HepG2 (cell line): Measurements from ENCODE around the gene MRPL20. TPM values are rescaled to one million over a fixed set of nuclear protein-coding genes. Genes with fewer than 3 reads are reported as not detected.

Experiments used
- ADNP ChIP-seq: sonication (generic); formaldehyde crosslinking; IDR thresholded peaks from 2 replicates; pipeline ENCODE4 v1.4.0; 2020; ENCODE audit warnings: missing genetic modification reagents
- BCL6 ChIP-seq: IDR thresholded peaks from 2 replicates; pipeline ENCODE4 v1.6.1; 2016; ENCODE audit warnings: missing genetic modification reagents, missing compliant biosample characterization
- BRF2 ChIP-seq: sonication (generic); formaldehyde crosslinking; IDR thresholded peaks from 2 replicates; pipeline ENCODE4 v1.8.1; 2022; ENCODE audit warnings: mild to moderate bottlenecking, missing genetic modification reagents
- DZIP1 ChIP-seq: sonication (generic); formaldehyde crosslinking; IDR thresholded peaks from 2 replicates; pipeline ENCODE4 v1.5.0; 2020; ENCODE audit warnings: mild to moderate bottlenecking, missing genetic modification reagents
- HNRNPH1 ChIP-seq: fragments of 200-400 bp; formaldehyde crosslinking; optimal IDR thresholded peaks from 2 replicates; pipeline ENCODE3; 2017; ENCODE audit warnings: mild to moderate bottlenecking, low read depth, low read length
- RNF219 ChIP-seq: sonication (generic); formaldehyde crosslinking; IDR thresholded peaks from 2 replicates; pipeline ENCODE4 v1.5.0; 2020; ENCODE audit warnings: mild to moderate bottlenecking, missing genetic modification reagents
- ZBTB49 ChIP-seq: sonication (generic); formaldehyde crosslinking; IDR thresholded peaks from 2 replicates; pipeline ENCODE4 v1.4.0; 2020; ENCODE audit warnings: missing genetic modification reagents, borderline replicate concordance
- ZNF3 ChIP-seq: IDR thresholded peaks from 2 replicates; pipeline ENCODE4 v1.7.0; 2017; ENCODE audit warnings: inconsistent platforms
- ZNF317 ChIP-seq: sonication (generic); formaldehyde crosslinking; IDR thresholded peaks from 2 replicates; pipeline ENCODE4 v1.5.0; 2020; ENCODE audit warnings: mild to moderate bottlenecking, missing genetic modification reagents
- ZNF598 ChIP-seq: sonication (generic); formaldehyde crosslinking; IDR thresholded peaks from 2 replicates; pipeline ENCODE4 v1.5.1; 2020; ENCODE audit warnings: mild to moderate bottlenecking, missing genetic modification reagents, borderline replicate concordance
- ZNF710 ChIP-seq: sonication (generic); formaldehyde crosslinking; IDR thresholded peaks from 2 replicates; pipeline ENCODE4 v1.5.0; 2020; ENCODE audit warnings: mild to moderate bottlenecking, missing genetic modification reagents, borderline replicate concordance
- ZNF720 ChIP-seq: sonication (generic); formaldehyde crosslinking; IDR thresholded peaks from 2 replicates; pipeline ENCODE4 v1.4.0; 2020; ENCODE audit warnings: missing genetic modification reagents
- polyA plus RNA-seq, 8 experiments: library from polyadenylated mRNA; depleted of rRNA in 3 of 8; stranded (reverse) in 7 of 8; unstranded in 1 of 8; fragments of >200 nt; fragmentation: Illumina TruSeq in 4 of 8; extraction: Trizol in 4 of 8; gene quantifications; 2 replicates each; pipeline versions ENCODE4 v1.2.1 to v1.2.3, GENCODE V29; 2011 to 2016; ENCODE audit warnings: low read depth in 4 of 8, missing spikeins in 1 of 8, mixed read lengths in 1 of 8; ENCODE audit not compliant: insufficient read depth in 1 of 8
- total RNA-seq, 5 experiments: library from RNA; depleted of rRNA; stranded (reverse); fragments of >200 nt; fragmentation: Illumina TruSeq; extraction: Trizol; gene quantifications; 2 replicates each; pipeline ENCODE4 v1.2.3, GENCODE V29; 2016; ENCODE audit warnings: low read depth in 1 of 5
- TF ChIP-seq, protein P1 (sequence below): fragments of 450-650 bp; IDR thresholded peaks from 2 replicates; pipeline ENCODE4 v1.6.1; 2017
- TF ChIP-seq, protein P2 (sequence below): IDR thresholded peaks from 2 replicates; pipeline ENCODE4 v1.6.1; 2016

MRPL20 gene
- total and polyA plus RNA-seq, 2 of the 13 experiments (the other 11 are each of a cell fraction or from before 2014, with no cell fraction given) = 59.2 to 127 TPM

DNA sequence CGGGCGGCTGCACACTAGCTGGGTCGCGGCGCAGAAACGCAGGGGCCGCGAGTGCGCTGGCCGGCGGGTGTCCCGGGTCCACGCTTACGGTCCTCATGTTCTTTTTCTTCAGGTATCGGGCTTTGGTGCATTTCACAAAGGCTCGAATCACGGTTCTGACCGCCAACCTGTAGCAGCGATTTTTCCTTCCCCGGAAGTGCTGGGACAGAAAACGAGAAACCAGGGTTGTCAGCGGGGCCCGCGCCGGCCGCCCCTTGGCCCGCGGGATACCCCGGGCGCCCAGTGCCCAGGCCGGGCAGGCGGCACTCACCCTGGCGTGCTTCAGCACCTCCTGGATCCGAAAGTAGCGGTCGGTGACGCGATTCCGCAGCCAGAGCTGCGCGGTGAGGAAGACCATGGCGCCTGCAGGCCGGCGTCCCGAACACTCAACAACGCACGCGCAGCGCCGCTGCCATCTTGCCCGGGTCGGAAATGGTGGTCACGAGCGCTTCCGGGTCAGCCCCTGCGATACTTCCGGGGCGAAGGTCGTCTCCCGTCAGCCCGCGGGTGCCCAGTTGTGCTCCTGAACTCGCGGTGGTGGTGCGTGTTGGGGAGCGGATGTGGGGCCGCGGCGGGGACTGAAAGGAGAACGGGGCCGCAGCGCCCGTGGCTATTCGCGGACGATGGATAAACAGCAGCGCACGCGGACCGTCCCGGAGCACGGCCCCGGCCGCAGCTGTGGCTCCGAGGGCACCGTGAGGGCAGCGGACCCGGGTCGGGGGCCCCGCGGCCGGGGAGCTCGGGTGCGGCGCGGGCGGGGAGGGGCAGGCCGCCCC lies at the start of gene MRPL20 (continued):
- no peak for TF ChIP-seq HNRNPH1
- TF ChIP-seq, protein P1, sequence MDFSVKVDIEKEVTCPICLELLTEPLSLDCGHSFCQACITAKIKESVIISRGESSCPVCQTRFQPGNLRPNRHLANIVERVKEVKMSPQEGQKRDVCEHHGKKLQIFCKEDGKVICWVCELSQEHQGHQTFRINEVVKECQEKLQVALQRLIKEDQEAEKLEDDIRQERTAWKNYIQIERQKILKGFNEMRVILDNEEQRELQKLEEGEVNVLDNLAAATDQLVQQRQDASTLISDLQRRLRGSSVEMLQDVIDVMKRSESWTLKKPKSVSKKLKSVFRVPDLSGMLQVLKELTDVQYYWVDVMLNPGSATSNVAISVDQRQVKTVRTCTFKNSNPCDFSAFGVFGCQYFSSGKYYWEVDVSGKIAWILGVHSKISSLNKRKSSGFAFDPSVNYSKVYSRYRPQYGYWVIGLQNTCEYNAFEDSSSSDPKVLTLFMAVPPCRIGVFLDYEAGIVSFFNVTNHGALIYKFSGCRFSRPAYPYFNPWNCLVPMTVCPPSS = no peak
- no peak for TF ChIP-seq BRF2 (CRISPR knock-in tag)
- TF ChIP-seq, protein P2, sequence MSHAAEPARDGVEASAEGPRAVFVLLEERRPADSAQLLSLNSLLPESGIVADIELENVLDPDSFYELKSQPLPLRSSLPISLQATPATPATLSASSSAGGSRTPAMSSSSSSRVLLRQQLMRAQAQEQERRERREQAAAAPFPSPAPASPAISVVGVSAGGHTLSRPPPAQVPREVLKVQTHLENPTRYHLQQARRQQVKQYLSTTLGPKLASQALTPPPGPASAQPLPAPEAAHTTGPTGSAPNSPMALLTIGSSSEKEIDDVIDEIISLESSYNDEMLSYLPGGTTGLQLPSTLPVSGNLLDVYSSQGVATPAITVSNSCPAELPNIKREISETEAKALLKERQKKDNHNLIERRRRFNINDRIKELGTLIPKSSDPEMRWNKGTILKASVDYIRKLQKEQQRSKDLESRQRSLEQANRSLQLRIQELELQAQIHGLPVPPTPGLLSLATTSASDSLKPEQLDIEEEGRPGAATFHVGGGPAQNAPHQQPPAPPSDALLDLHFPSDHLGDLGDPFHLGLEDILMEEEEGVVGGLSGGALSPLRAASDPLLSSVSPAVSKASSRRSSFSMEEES = peak; percentile 74; the same call in 1 of the 2 replicates
- peak; percentile 27; the same call in 1 of the 2 replicates for TF ChIP-seq ZNF317 (CRISPR knock-in tag)
- TF ChIP-seq ZNF3 (CRISPR knock-in tag) = no peak
- TF ChIP-seq ZNF598 (CRISPR knock-in tag) = peak; percentile 93
- TF ChIP-seq RNF219 (CRISPR knock-in tag) = no peak
- TF ChIP-seq ADNP = no peak
- TF ChIP-seq ZBTB49 (CRISPR knock-in tag) = peak; percentile 79
- TF ChIP-seq ZNF720 (CRISPR knock-in tag) = no peak
- TF ChIP-seq BCL6 (CRISPR knock-in tag) = peak; percentile 50; the same call in 1 of the 2 replicates
- peak; percentile 71; the same call in 1 of the 2 replicates for TF ChIP-seq ZNF710
- peak; percentile 85; the same call in 1 of the 2 replicates for TF ChIP-seq DZIP1 (CRISPR knock-in tag)
